ENCODE measurements around the gene ALKBH5.

ALKBH5 gene

GRCh38 chr17:18158022-18158600 lies 25.5 kb upstream of the ALKBH5 start:
- peak; percentile 88 to 90 for DNase-seq (ENCODE audit: low read depth in 2 of 2)

- no peak for DNase-seq (ENCODE audit: low read depth in 2 of 2)
Observed at GRCh38 chr17:18159551-18160120, 24.0 kb upstream of the ALKBH5 start.

- no peak for DNase-seq (ENCODE audit: low read depth in 2 of 2)
Observed at GRCh38 chr17:18160128-18160856, 23.3 kb upstream of the ALKBH5 start.

GRCh38 chr17:18161207-18162145 lies 22.2 kb upstream of the ALKBH5 start:
- DNase-seq (ENCODE audit: low read depth in 2 of 2): no peak

- no peak for DNase-seq (ENCODE audit: low read depth in 2 of 2)
Observed at GRCh38 chr17:18163547-18163946, 20.1 kb upstream of the ALKBH5 start.

- DNase-seq (ENCODE audit: low read depth in 2 of 2): no peak
Observed at GRCh38 chr17:18166894-18167293, 16.7 kb upstream of the ALKBH5 start.

GRCh38 chr17:18167421-18167820 lies 16.2 kb upstream of the ALKBH5 start:
- DNase-seq (ENCODE audit: low read depth in 2 of 2): no peak

- DNase-seq (ENCODE audit: low read depth in 2 of 2): no peak
Observed at GRCh38 chr17:18172531-18173278, 10.9 kb upstream of the ALKBH5 start.

GRCh38 chr17:18173740-18174139 lies 9.9 kb upstream of the ALKBH5 start:
- no peak for DNase-seq (ENCODE audit: low read depth in 2 of 2)

- no peak for DNase-seq (ENCODE audit: low read depth in 2 of 2)
Observed at GRCh38 chr17:18176176-18176575, 7.5 kb upstream of the ALKBH5 start.

- DNase-seq (ENCODE audit: low read depth in 2 of 2): no peak
Observed at GRCh38 chr17:18177133-18177532, 6.5 kb upstream of the ALKBH5 start.

GRCh38 chr17:18177722-18178121 lies 5.9 kb upstream of the ALKBH5 start:
- DNase-seq (ENCODE audit: low read depth in 2 of 2): no peak

- no peak for DNase-seq (ENCODE audit: low read depth in 2 of 2)
Observed at GRCh38 chr17:18179196-18179595, 4.4 kb upstream of the ALKBH5 start.

- DNase-seq (ENCODE audit: low read depth in 2 of 2): no peak
Observed at GRCh38 chr17:18179804-18180203, 3.8 kb upstream of the ALKBH5 start.

GRCh38 chr17:18181358-18181757 lies 2.3 kb upstream of the ALKBH5 start:
- DNase-seq (ENCODE audit: low read depth in 2 of 2): no peak

GRCh38 chr17:18182110-18182977 lies 1.3 kb upstream of the ALKBH5 start:
- DNase-seq (ENCODE audit: low read depth in 2 of 2): no peak

- peak; percentile 64 to 71 for DNase-seq (ENCODE audit: low read depth in 2 of 2)
Observed at GRCh38 chr17:18182978-18183333, 672 bp upstream of the ALKBH5 start.

GRCh38 chr17:18184143-18185031 lies 759 bp downstream of the ALKBH5 start:
- peak; percentile 41 to 57 for DNase-seq (ENCODE audit: low read depth in 2 of 2)

GRCh38 chr17:18185391-18185790 lies 1.8 kb downstream of the ALKBH5 start:
- no peak for DNase-seq (ENCODE audit: low read depth in 2 of 2)

Data from activated CD8-positive, alpha-beta memory T cell treated with anti-CD3 and anti-CD28 coated beads for 4 hours (primary cell).